Testis (tissue), 2 donors: Measurements from ENCODE around the gene ARL8A.

Experiments used
- POLR2A ChIP-seq: fragments of 450-650 bp; IDR thresholded peaks from one replicate; pipeline ENCODE4 v1.6.1; 2017; ENCODE audit warnings: antibody characterized with exemption, mild to moderate bottlenecking, moderate library complexity
- TF ChIP-seq, protein P1 (sequence below), 3 experiments: fragments of 450-650 bp in 2 of 3; fragments of 200-600 bp in 1 of 3; sonication (generic) in 1 of 3; IDR thresholded peaks; one replicate each; pipeline ENCODE4 v1.5.1; 2016 to 2019; ENCODE audit warnings: antibody characterized with exemption in 3 of 3, mild to moderate bottlenecking in 2 of 3, moderate library complexity in 1 of 3

DNA sequence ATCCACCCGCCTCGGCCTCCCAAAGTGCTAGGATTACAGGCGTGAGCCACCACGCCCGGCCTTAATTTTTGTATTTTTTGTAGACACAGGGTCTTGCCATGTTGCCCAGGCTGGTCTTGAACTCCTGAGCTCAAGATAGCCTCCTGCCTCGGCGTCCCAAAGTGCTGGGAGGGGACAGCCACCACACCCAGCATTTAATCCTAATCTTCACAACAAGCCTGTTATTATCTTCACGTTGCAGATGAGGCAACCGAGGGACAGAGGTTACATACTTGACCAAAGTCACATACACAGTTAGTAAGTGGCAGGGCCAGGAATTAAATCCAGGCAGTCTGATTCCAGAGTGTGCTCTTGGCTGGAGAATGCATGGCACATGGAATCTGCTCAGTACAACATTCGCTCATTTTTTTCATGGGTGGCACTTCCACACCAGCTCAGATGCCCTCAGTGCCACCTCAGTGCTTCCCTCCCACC is 26.6 kb downstream of the ARL8A start:
- TF ChIP-seq, protein P1, sequence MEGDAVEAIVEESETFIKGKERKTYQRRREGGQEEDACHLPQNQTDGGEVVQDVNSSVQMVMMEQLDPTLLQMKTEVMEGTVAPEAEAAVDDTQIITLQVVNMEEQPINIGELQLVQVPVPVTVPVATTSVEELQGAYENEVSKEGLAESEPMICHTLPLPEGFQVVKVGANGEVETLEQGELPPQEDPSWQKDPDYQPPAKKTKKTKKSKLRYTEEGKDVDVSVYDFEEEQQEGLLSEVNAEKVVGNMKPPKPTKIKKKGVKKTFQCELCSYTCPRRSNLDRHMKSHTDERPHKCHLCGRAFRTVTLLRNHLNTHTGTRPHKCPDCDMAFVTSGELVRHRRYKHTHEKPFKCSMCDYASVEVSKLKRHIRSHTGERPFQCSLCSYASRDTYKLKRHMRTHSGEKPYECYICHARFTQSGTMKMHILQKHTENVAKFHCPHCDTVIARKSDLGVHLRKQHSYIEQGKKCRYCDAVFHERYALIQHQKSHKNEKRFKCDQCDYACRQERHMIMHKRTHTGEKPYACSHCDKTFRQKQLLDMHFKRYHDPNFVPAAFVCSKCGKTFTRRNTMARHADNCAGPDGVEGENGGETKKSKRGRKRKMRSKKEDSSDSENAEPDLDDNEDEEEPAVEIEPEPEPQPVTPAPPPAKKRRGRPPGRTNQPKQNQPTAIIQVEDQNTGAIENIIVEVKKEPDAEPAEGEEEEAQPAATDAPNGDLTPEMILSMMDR (IDR thresholded peaks at IDR 0.05), result no peak
- no peak for TF ChIP-seq POLR2A
